A673 (cell line): ENCODE results near the gene SPECC1. TPM values are rescaled to one million over a fixed set of nuclear protein-coding genes. Genes with fewer than 3 reads are reported as not detected.

Experiments used
- BruUV-seq: library from RNA; stranded (reverse); fragments of 400-500 nt; replicated peaks from 2 replicates; lab custom pipeline; 2021; lab: Mats Ljungman, UMichigan
- CTCF ChIA-PET: fragments of 300-600 bp; sonication (Branson Sonifier 250); formaldehyde crosslinking; loops from one replicate; lab custom pipeline; 2022; ENCODE audit warnings: antibody characterized with exemption; lab: Charles Lee
- POLR2A ChIA-PET: fragments of 300-600 bp; sonication (Branson Sonifier 250); formaldehyde crosslinking; loops from one replicate; lab custom pipeline; 2022; ENCODE audit warnings: antibody characterized with exemption; ENCODE audit not compliant: low non-redundant PET; lab: Charles Lee
- DNase-seq: peaks from one replicate; pipeline ENCODE4 v3.0.0-alpha.2; 2015; ENCODE audit warnings: low spot score
- H3K27ac ChIP-seq: fragments of 200-600 bp; sonication (generic); 2 replicates; pipeline ENCODE4 v1.5.1; 2016; ENCODE audit warnings: mixed run types, low read depth, mild to moderate bottlenecking, mixed read lengths, antibody characterized with exemption, low read length; ENCODE audit not compliant: poor library complexity, severe bottlenecking
- H3K27me3 ChIP-seq: fragments of 200-600 bp; sonication (generic); replicated peaks from 2 replicates; pipeline ENCODE4 v1.6.1; 2017; ENCODE audit warnings: mixed run types, low read depth, mild to moderate bottlenecking, mixed read lengths, antibody characterized with exemption, low read length; ENCODE audit not compliant: insufficient read depth, poor library complexity
- H3K36me3 ChIP-seq: fragments of 200-600 bp; sonication (generic); 2 replicates; pipeline ENCODE4 v1.6.1; 2016; ENCODE audit warnings: mixed run types, mild to moderate bottlenecking, mixed read lengths, antibody characterized with exemption, low read length; ENCODE audit not compliant: insufficient read depth, poor library complexity, severe bottlenecking
- H3K4me1 ChIP-seq: fragments of 200-600 bp; sonication (generic); 2 replicates; pipeline ENCODE4 v1.6.1; 2017; ENCODE audit warnings: mixed run types, mild to moderate bottlenecking, mixed read lengths, antibody characterized with exemption, low read length; ENCODE audit not compliant: insufficient read depth, poor library complexity, severe bottlenecking
- H3K4me3 ChIP-seq: fragments of 200-600 bp; sonication (generic); 2 replicates; pipeline ENCODE4 v1.5.1; 2016; ENCODE audit warnings: low read depth, mixed run types, mild to moderate bottlenecking, mixed read lengths, low read length; ENCODE audit not compliant: poor library complexity, severe bottlenecking
- H3K9me3 ChIP-seq: fragments of 200-600 bp; sonication (generic); 2 replicates; pipeline ENCODE4 v1.6.1; 2016; ENCODE audit warnings: mixed run types, low read depth, mild to moderate bottlenecking, mixed read lengths, antibody characterized with exemption, low read length; ENCODE audit not compliant: poor library complexity, severe bottlenecking
- EZH2 ChIP-seq: fragments of 200-600 bp; sonication (generic); IDR thresholded peaks from 2 replicates; pipeline ENCODE4 v1.6.1; 2017; ENCODE audit warnings: borderline replicate concordance, low read depth, mild to moderate bottlenecking, mixed read lengths, antibody characterized with exemption, low read length; ENCODE audit not compliant: poor library complexity, severe bottlenecking
- intact Hi-C: fragments of 100-400 bp; cut with micrococcal nuclease; formaldehyde crosslinking; loops from one replicate; pipeline ENCODE4 v1.10.0; 2022; ENCODE audit not compliant: unreplicated experiment
- total RNA-seq: library from RNA; stranded (reverse); gene quantifications from 2 replicates; pipeline ENCODE4 v1.2.3, GENCODE V29; 2021
- TF ChIP-seq, protein P1 (sequence below): fragments of 300-800, 200-600 bp; sonication (generic); conservative IDR thresholded peaks from 2 replicates; pipeline ENCODE4 v1.5.1; 2017; ENCODE audit warnings: low read depth, mild to moderate bottlenecking, antibody characterized with exemption, low read length, moderate library complexity, mixed read lengths

The SPECC1 gene
- total RNA-seq, 1 experiment from 2014 or later = 5.8 TPM

DNA sequence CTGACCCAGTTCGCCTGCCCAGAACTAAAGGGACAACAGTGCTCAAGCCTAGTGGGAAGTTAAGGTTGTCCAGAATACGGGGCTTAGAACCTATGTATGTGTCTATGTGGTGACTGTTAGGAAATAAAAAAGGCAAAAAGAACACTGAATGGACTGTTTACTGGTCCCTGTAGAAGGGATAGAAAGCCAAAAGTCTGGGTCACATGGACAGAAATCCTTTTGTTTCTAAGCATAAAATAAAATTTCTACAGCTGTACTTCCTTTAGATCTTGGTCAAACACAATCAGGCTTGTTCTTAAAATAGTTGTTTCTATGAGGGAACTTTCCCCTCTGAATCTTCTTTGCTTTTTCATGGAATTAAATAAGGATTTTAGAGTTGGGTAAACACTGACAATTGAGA lies 245.4 kb downstream of the SPECC1 start:
- H3K9me3 ChIP-seq = no peaks in the 10 kb centered on the region
- H3K4me1 ChIP-seq = no peaks in the 10 kb centered on the region
- ChIA-PET POLR2A (no interaction called here), CTCF (no interaction called here)
- no peaks in the 10 kb centered on the region for H3K36me3 ChIP-seq
- no peak overlapping the region for H3K27ac ChIP-seq
- H3K27me3 ChIP-seq = no peaks in the 10 kb centered on the region
- H3K4me3 ChIP-seq = no peak overlapping the region
- TF ChIP-seq, protein P1, sequence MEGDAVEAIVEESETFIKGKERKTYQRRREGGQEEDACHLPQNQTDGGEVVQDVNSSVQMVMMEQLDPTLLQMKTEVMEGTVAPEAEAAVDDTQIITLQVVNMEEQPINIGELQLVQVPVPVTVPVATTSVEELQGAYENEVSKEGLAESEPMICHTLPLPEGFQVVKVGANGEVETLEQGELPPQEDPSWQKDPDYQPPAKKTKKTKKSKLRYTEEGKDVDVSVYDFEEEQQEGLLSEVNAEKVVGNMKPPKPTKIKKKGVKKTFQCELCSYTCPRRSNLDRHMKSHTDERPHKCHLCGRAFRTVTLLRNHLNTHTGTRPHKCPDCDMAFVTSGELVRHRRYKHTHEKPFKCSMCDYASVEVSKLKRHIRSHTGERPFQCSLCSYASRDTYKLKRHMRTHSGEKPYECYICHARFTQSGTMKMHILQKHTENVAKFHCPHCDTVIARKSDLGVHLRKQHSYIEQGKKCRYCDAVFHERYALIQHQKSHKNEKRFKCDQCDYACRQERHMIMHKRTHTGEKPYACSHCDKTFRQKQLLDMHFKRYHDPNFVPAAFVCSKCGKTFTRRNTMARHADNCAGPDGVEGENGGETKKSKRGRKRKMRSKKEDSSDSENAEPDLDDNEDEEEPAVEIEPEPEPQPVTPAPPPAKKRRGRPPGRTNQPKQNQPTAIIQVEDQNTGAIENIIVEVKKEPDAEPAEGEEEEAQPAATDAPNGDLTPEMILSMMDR = no peak
- TF ChIP-seq EZH2 = no peak
- no TSS peak for BruUV-seq
- no peak for DNase-seq
- intact Hi-C loops = no loop called here

DNA sequence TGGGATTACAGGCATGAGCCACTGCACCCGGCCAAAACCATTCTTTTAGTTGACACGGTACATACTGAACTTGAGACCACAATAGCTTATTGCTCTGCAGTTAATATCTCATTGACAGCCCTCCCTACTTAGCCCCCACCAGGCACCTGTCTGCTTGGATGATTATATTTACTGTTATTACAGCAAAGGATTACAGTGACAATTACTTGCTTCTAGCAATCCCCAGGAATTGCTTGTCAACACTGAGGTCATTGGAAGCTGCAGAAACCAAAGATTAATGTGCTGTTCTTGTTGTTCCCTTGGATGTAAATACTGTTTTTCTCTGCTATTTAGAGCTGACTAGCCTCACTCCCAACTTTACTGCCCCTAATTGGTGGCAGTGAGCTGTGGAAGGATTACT lies 247.0 kb downstream of the SPECC1 start:
- no TSS peak for BruUV-seq
- Histone ChIP-seq H3K27ac (no peak overlapping the region), H3K4me3 (no peak overlapping the region), H3K27me3 (no peaks in the 10 kb centered on the region), H3K9me3 (no peaks in the 10 kb centered on the region), H3K4me1 (no peaks in the 10 kb centered on the region), H3K36me3 (no peaks in the 10 kb centered on the region)
- CTCF ChIA-PET = no interaction called here
- intact Hi-C loops = no loop called here
- TF ChIP-seq EZH2 = no peak
- TF ChIP-seq, protein P1 = no peak
- POLR2A ChIA-PET = no interaction called here
- no peak for DNase-seq

DNA sequence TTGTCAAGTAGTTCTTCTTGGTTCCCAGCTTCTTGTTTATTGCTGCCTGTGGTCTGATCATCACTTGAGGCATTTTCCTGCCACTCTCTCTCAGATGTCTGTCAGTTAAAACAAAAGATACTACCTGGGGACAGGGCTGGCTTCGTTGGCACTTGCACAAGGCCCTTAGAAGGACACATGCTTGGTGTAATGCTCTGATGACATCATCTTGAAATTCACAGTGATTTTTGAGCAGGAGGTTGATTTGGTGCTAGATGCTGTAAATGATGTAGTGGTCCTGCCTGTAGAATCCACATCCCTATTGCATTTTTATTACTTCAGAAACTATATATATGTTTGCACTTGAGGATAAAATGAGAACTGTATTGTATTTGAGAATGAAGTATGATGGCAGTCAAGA lies 247.8 kb downstream of the SPECC1 start:
- no peaks in the 10 kb centered on the region for H3K4me1 ChIP-seq
- no peaks in the 10 kb centered on the region for H3K27me3 ChIP-seq
- H3K4me3 ChIP-seq = no peak overlapping the region
- no peak for DNase-seq
- intact Hi-C loops = no loop called here
- BruUV-seq = no TSS peak
- TF ChIP-seq, protein P1 = no peak
- no peak for TF ChIP-seq EZH2
- no peaks in the 10 kb centered on the region for H3K36me3 ChIP-seq
- ChIA-PET CTCF (no interaction called here), POLR2A (no interaction called here)
- H3K27ac ChIP-seq = no peak overlapping the region
- H3K9me3 ChIP-seq = no peaks in the 10 kb centered on the region
